Suppressor macrophage treated with lipopolysaccharide for 1 hour (primary cell): ENCODE measurements around the gene GPSM1.
A peak's percentile ranks its signal among the peaks of the same experiment; 100 is the strongest.

ENCODE experiments used
- DNase-seq, 3 donors: peaks; one replicate each; pipeline ENCODE4 v3.0.0-alpha.2; 2020 to 2022

The GPSM1 gene

DNA sequence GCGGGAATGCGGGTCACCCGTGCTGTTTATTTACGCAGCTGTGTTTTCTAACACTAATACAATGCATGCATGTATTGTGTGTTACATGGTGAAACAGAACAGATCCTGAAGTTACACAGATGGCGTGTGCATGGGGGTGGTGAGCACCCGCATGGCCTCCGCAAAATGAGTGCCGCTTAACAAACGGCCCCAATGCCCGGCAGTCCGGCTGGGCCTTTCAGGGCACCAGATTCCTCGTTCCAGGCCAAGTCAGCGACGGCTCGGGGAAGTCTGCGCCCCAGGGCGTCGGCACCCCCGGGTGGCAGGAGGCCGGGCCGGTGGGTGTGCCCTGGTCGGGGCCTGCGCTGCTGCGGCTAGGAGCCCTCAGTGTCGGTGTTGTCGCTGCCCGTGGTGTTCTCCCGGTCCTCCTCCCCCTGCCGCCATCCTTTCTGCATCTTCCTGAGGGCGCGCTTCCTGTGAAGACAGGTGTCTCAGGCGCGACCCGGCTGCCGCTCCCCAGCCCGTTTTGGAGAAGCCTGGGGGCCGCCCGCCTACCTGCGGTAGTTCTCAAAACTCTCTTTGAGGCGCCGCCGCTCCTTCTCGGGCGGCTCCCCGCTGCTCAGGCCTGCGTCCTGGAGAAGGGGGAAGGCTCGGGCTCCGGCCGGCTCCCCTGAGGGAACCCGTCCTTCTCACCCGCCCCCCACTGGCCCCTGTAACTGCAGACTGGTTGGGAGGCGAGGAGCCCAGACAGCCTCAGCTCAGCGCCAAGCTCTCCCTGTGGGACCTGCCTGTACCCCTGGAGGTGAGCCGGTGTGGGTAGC lies 36.8 kb downstream of the GPSM1 start:
- DNase-seq: no peak

- DNase-seq: no peak
Observed at GRCh38 chr9:136364942-136365774, 37.8 kb downstream of the GPSM1 start.

DNA sequence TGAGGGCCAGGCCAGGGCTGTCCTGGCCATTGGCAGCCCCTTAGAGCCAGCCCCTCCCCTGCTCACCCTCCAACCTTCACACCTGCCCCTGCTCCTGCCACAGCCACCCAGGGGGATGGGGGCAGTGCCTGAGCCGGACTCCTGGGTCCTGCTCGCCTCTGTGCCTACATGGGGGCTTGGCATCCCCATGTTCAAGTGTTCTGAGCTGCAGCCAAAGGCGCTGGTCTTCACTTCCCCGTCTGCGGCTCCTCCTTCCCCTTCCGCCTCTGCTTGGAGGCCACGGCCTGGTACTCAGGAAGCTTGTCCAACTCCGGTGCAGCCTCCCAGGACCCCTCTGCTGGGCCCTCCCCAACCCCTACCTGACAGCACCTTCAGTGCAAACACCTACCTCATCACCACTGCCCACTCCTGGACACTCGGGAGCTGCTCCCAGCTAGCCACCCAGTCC lies 38.5 kb downstream of the GPSM1 start:
- peak; percentile 61 to 73 (median 65) for DNase-seq

DNA sequence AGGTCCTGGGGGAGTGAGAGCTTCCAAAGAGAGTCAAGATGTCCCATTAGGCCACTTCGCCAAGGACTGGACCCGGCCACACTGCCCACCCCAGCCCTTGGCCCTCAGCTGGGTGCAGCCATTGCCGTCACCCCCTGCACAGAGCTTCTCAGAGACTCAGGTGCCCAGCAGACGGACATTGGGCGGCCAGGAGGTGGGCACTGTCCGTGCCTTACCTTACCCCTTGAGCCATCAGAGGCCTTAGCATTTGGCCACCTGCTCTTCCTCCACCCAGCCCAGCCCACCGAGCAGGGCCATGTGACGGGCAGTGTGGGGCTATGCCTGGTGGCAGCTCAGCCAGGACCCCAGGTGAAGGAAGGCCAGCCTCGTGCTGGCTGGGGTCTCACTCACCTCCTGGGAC lies 39.5 kb downstream of the GPSM1 start:
- no peak for DNase-seq

DNA sequence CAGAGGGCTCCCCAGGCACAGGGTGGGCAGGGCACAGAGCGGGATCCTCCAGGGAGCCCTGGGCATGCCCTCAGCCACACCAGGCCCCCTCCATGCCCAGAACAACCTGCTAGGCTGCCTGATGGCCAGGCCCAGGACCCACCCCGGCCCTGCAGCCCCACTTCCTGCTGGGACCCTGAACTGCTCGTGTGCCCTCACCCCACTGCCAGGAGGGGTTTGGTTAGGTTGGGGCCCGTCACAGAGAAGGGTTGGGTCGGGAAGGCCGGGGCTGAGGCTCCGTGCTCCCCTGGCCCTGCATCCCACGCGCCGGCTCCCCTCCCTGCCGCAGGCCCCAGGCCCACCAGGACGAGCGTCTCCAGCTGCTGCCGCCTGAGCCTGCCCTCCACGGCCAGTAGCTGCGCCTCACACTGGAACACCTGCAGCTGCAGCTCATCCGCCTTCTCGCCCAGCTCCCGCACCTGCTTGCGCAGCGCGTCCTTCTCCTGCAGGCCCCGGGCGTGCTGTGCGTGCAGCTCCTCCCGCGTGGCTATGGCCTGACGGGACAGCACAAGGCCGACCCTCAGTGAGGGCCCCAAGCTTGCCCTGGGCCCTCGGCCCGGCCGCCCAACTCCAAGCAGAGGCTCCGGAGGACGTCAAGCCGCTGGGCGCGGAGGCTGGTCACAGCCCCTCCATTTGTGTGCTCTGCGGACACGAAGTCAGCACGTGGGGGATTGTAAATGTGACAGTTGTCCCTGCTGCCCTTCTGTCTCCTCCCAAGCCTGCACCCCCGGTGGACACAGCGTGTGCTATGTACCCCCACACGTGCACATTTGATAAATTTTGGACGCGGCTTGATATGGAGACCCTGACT lies 40.2 kb downstream of the GPSM1 start:
- DNase-seq: no peak

DNA sequence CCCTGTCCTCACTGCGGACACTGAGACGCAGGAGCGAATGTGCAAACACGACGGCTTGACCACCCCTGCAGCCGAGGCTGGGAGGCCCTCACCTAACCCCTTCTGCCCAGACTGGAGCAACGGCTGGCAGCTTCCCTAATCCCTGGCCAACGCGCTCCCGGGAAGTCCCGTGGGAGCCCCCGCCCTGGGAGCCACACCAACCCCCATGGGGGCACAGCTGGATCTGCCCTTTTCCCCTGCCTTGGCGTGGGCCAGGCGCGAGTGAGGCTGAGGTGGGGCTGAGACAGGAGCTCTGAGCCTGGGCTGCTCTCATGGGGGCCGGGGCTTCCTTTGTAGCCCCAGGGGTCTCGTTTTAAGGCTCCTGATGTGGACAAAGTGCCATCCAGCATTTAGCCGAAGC lies 40.9 kb downstream of the GPSM1 start:
- DNase-seq: no peak

GRCh38 chr9:136370037-136370436 lies 42.7 kb downstream of the GPSM1 start:
- DNase-seq: no peak

- no peak for DNase-seq
Observed at GRCh38 chr9:136370687-136371532, 43.6 kb downstream of the GPSM1 start.

GRCh38 chr9:136371533-136371880 lies 44.2 kb downstream of the GPSM1 start:
- DNase-seq: no peak

GRCh38 chr9:136372006-136372405 lies 44.7 kb downstream of the GPSM1 start:
- DNase-seq: no peak

- DNase-seq: peak; percentile 86 to 91 (median 91)
Observed at GRCh38 chr9:136372561-136373299, 45.4 kb downstream of the GPSM1 start.

- DNase-seq: peak; percentile 90 to 93 (median 92)
Observed at GRCh38 chr9:136373300-136374182, 46.2 kb downstream of the GPSM1 start, which contains the start of gene CARD9. Gene CARD9, minus strand, starts transcription at chr9:136373669. Its CDS starts 1,591 bp downstream, at chr9:136372078.

- no peak for DNase-seq
Observed at GRCh38 chr9:136374183-136374575, 46.8 kb downstream of the GPSM1 start.

DNA sequence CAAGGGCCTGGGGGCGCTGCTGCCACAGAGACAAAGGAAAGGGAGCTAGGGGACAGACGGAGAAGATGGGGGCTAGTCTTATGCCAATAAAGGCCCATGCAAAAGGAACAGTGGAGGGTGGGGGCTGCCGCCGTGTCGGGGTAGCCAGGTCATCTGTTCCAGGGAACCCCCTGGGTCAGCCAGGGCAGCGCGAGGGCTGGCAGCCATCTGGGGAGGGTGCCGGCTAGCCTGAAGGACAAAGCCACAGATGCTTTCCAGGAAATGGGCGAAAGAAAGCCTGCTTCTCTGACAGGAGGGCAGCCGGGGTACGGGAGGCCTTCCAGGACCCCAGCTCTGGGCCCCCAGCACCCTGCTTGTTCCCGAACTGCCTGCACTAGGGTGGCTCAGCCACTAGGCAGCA lies 47.8 kb downstream of the GPSM1 start:
- DNase-seq: no peak

DNA sequence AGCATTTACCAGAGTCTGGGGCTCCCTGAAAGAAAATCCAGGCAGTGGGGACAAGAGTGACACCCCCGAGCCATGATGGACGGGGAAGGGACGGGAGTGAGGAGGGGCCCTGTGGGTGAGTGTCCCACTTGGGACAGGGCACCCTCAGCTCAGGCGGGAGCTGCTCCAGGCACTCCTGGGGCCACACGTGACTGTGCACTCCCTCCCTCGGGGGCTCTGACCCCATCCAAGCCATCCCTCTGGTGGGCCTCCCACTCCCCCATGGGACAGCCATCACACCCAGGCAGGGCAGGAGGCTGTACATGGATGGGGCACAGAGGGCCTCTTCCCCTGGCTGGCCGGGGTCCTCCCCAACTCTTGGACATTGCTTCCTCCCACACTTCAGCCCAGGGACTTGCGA lies 49.1 kb downstream of the GPSM1 start:
- DNase-seq: no peak

GRCh38 chr9:136377341-136378169 lies 50.2 kb downstream of the GPSM1 start:
- DNase-seq: peak; percentile 27 to 52 (median 49)

DNA sequence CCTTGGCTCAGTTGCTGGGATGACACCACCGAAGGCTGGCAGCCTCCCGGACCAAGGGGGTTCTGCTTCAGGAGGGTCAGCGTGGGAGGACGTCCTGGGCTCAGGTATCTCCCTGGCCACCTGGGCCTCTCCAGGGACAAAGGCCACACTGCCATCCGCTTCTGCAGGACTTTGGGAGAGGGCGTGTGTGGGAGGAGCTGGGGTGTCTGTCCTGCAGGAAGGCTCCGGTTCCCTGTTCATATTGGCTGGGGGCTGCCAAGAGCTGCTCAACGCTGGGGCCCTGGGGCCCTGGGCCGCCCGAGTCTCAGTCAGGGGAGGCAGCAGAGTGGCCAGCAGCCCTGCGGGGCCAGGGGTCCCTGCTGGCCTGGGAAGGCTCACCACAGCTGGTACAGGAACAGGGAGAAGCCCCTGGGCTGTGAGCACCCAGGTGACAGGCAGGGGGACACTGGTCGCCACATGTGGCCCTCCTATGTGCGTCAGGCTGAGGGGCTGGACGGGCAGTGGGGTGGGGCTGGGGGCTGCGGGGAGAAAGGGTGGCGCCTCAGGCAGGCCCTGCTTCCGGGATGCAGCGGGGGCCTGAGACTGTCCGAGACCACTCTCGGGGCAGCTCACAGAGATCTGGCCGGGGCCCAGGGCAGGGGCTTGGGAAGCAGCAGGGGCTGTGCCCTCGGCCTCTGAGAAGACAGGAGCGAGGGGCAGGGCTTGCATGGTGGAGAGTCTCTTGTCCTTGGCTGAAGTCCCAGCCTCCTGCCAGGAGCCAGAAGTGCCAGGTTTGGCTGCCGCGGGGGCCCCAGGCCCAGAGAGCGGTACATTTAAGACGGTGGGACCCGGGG lies 51.0 kb downstream of the GPSM1 start:
- DNase-seq: no peak

GRCh38 chr9:136379003-136379287 lies 51.6 kb downstream of the GPSM1 start:
- DNase-seq: no peak

DNA sequence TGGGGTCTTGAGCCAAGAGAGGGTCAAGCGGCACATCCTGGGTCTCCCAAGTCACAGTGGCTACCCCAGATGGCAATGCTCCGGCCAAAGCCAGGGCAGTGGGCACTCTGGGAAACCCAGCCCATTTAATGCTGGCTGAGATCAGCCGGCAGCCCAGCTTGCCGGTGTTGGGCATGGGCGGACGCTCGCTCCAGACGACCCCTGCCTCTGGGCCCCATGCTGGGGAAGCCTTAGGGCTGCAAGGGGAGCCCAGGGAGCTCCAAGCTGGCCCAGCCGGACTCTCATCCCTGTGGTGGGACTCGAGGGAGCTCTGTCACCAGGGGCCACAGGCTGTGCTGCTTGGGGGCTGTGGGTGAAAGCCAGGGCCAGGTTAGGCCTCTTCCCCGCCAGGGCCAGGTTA lies 52.1 kb downstream of the GPSM1 start:
- no peak for DNase-seq
